Astrocyte of the cerebellum (primary cell): ENCODE measurements around the gene ADD1.

Experiments used
- DNase-seq: peaks from one replicate; pipeline ENCODE4 v3.0.0-alpha.2; 2011; ENCODE audit warnings: low read depth
- H3K4me3 ChIP-seq: 2 replicates; pipeline ENCODE4 v1.5.1; 2011; ENCODE audit warnings: mild to moderate bottlenecking, low read depth, low read length, moderate library complexity
- CTCF ChIP-seq: IDR thresholded peaks from 2 replicates; pipeline ENCODE4 v1.5.1; 2012; ENCODE audit warnings: low read length, low read depth, moderate library complexity, mild to moderate bottlenecking; ENCODE audit errors: missing control alignments
- in situ Hi-C: cut with HindIII; loops from 2 replicates; pipeline ENCODE4 v1.10.0; 2017; ENCODE audit warnings: low sequenced_read_pairs

The ADD1 gene

GRCh38 chr4:2931512-2932301 is 88.1 kb downstream of the ADD1 start:
- no peak for TF ChIP-seq CTCF
- H3K4me3 ChIP-seq = no peak overlapping the region
- no peak for DNase-seq
- in situ Hi-C loops = no loop called here

- peak overlapping the region; percentile 64 for H3K4me3 ChIP-seq
- no peak for DNase-seq
- no peak for TF ChIP-seq CTCF
- in situ Hi-C loops = no loop called here
These were observed 88.8 kb downstream of the ADD1 start for GRCh38 chr4:2932321-2932950.

- DNase-seq = no peak
- no peak for TF ChIP-seq CTCF
- H3K4me3 ChIP-seq = peak overlapping the region; percentile 64
- in situ Hi-C loops = no loop called here
These were observed 89.4 kb downstream of the ADD1 start for GRCh38 chr4:2932951-2933565.

GRCh38 chr4:2933566-2934076 is 90.0 kb downstream of the ADD1 start:
- no peak for TF ChIP-seq CTCF
- no peak for DNase-seq
- peak overlapping the region; percentile 64 for H3K4me3 ChIP-seq
- in situ Hi-C loops = no loop called here

GRCh38 chr4:2934077-2934812 is 90.6 kb downstream of the ADD1 start:
- in situ Hi-C loops = no loop called here

More at GRCh38 chr4:2934077-2934812, 90.6 kb downstream of the ADD1 start:
- no peak for TF ChIP-seq CTCF
- peak overlapping the region; percentile 91 for H3K4me3 ChIP-seq
- DNase-seq = no peak
